ENCODE results near the gene ZNF750.

ZNF750 gene

GRCh38 chr17:82807101-82807500 lies 32.7 kb downstream of the ZNF750 start:
- Histone ChIP-seq H3K4me3 (ENCODE audit: insufficient read depth, low read length, poor library complexity, severe bottlenecking) (no peak overlapping the region), H3F3A (ENCODE audit: insufficient read depth) (no peaks in the 10 kb centered on the region), H3K36me3 (ENCODE audit: low read length) (no peaks in the 10 kb centered on the region), H3K9me3 (ENCODE audit: insufficient read depth, low read length) (no peaks in the 10 kb centered on the region), H3K27me3 (ENCODE audit: low read length) (no peaks in the 10 kb centered on the region), H3K9me2 (replicated peaks; ENCODE audit: insufficient read depth, low read length) (no peaks in the 10 kb centered on the region), H2AFZ (ENCODE audit: low read depth, low read length, severe bottlenecking) (no peak overlapping the region), H3K79me2 (ENCODE audit: insufficient read depth, low read length) (no peaks in the 10 kb centered on the region), H3K4me2 (ENCODE audit: low read depth, low read length, poor library complexity, severe bottlenecking) (no peak overlapping the region), H3K9ac (ENCODE audit: low read length) (no peak overlapping the region), H3K27ac (ENCODE audit: low read depth, low read length) (no peak overlapping the region), H4K20me1 (ENCODE audit: low read depth, low read length) (no peaks in the 10 kb centered on the region)
- no peak for TF ChIP-seq CTCF (IDR thresholded peaks at IDR 0.05; ENCODE audit: insufficient read depth, low read length, poor library complexity, severe bottlenecking)
- no peak for TF ChIP-seq EZH2phosphoT487 (conservative IDR thresholded peaks at IDR 0.05; ENCODE audit: low read length)

- Histone ChIP-seq H3K27me3 (ENCODE audit: low read length) (no peaks in the 10 kb centered on the region), H3K27ac (ENCODE audit: low read depth, low read length) (no peak overlapping the region), H3K36me3 (ENCODE audit: low read length) (no peaks in the 10 kb centered on the region), H4K20me1 (ENCODE audit: low read depth, low read length) (no peaks in the 10 kb centered on the region), H2AFZ (ENCODE audit: low read depth, low read length, severe bottlenecking) (no peak overlapping the region), H3F3A (ENCODE audit: insufficient read depth) (no peaks in the 10 kb centered on the region), H3K9me3 (ENCODE audit: insufficient read depth, low read length) (no peaks in the 10 kb centered on the region), H3K79me2 (ENCODE audit: insufficient read depth, low read length) (no peaks in the 10 kb centered on the region), H3K4me3 (ENCODE audit: insufficient read depth, low read length, poor library complexity, severe bottlenecking) (no peak overlapping the region), H3K9me2 (replicated peaks; ENCODE audit: insufficient read depth, low read length) (no peaks in the 10 kb centered on the region), H3K4me2 (ENCODE audit: low read depth, low read length, poor library complexity, severe bottlenecking) (no peak overlapping the region), H3K9ac (ENCODE audit: low read length) (no peak overlapping the region)
- TF ChIP-seq CTCF (IDR thresholded peaks at IDR 0.05; ENCODE audit: insufficient read depth, low read length, poor library complexity, severe bottlenecking) (no peak), EZH2phosphoT487 (conservative IDR thresholded peaks at IDR 0.05; ENCODE audit: low read length) (no peak)
Measured at GRCh38 chr17:82806645-82807044, 33.2 kb downstream of the ZNF750 start.

- Histone ChIP-seq H3K9me3 (ENCODE audit: insufficient read depth, low read length) (no peaks in the 10 kb centered on the region), H3K27me3 (ENCODE audit: low read length) (no peaks in the 10 kb centered on the region), H3F3A (ENCODE audit: insufficient read depth) (no peaks in the 10 kb centered on the region), H2AFZ (ENCODE audit: low read depth, low read length, severe bottlenecking) (no peak overlapping the region), H3K9ac (ENCODE audit: low read length) (no peak overlapping the region), H3K4me2 (ENCODE audit: low read depth, low read length, poor library complexity, severe bottlenecking) (no peak overlapping the region), H3K27ac (ENCODE audit: low read depth, low read length) (no peak overlapping the region), H3K9me2 (replicated peaks; ENCODE audit: insufficient read depth, low read length) (no peaks in the 10 kb centered on the region), H3K36me3 (ENCODE audit: low read length) (no peaks in the 10 kb centered on the region), H4K20me1 (ENCODE audit: low read depth, low read length) (no peaks in the 10 kb centered on the region), H3K79me2 (ENCODE audit: insufficient read depth, low read length) (no peaks in the 10 kb centered on the region), H3K4me3 (ENCODE audit: insufficient read depth, low read length, poor library complexity, severe bottlenecking) (no peak overlapping the region)
- TF ChIP-seq CTCF (IDR thresholded peaks at IDR 0.05; ENCODE audit: insufficient read depth, low read length, poor library complexity, severe bottlenecking) (no peak), EZH2phosphoT487 (conservative IDR thresholded peaks at IDR 0.05; ENCODE audit: low read length) (no peak)
Measured at GRCh38 chr17:82805823-82806222, 34.0 kb downstream of the ZNF750 start.

Data from SU-DHL-6 (cell line).